Measurements from ENCODE around the gene CLEC5A.

CLEC5A gene

DNA sequence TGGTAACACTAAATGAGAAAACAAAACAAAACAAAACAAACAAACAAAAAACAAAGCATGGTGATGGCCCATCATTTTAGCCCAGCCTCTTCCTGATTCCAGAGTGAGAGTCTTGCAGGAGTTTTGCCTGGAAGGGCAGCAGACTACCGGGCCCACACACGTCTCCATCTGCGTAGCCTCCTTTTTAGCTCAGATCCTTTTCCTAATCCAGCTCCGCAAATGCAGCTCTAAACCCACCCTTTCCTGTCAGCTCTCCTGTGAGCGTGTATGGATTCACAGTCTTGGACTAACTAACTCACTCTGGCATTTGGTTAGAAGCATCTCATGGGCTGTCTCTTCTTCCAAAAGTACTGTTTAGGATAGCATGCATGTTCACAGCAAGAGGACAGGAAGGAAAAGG is 16.6 kb downstream of the CLEC5A start:
- DNase-seq (ENCODE audit: low spot score) = no peak
- ChIA-PET CTCF (no interaction called here), POLR2A (ENCODE audit: low non-redundant PET) (no interaction called here)
- TF ChIP-seq, protein P1, sequence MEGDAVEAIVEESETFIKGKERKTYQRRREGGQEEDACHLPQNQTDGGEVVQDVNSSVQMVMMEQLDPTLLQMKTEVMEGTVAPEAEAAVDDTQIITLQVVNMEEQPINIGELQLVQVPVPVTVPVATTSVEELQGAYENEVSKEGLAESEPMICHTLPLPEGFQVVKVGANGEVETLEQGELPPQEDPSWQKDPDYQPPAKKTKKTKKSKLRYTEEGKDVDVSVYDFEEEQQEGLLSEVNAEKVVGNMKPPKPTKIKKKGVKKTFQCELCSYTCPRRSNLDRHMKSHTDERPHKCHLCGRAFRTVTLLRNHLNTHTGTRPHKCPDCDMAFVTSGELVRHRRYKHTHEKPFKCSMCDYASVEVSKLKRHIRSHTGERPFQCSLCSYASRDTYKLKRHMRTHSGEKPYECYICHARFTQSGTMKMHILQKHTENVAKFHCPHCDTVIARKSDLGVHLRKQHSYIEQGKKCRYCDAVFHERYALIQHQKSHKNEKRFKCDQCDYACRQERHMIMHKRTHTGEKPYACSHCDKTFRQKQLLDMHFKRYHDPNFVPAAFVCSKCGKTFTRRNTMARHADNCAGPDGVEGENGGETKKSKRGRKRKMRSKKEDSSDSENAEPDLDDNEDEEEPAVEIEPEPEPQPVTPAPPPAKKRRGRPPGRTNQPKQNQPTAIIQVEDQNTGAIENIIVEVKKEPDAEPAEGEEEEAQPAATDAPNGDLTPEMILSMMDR (conservative IDR thresholded peaks at IDR 0.05; ENCODE audit: low read depth) = no peak
- H3K27ac ChIP-seq = no peak overlapping the region

DNA sequence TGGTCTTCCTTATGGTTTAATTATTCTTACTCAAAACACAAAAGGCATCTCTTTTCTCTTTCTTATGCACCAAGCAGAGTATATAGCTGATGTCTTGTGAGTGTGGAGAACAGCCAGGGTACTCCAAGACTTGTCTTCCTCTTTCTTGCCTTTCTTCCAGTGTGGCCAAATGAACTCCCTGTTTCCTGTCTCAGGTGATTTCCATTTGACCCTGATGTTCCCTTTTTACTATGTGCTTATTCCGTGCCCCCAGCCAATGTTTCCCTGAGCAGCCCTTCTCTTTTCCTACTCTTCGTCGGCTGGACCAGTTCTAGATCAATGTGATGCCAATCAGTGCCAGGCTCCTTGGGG is 18.0 kb downstream of the CLEC5A start:
- TF ChIP-seq, protein P1 (conservative IDR thresholded peaks at IDR 0.05; ENCODE audit: low read depth) = no peak
- CTCF ChIA-PET = no interaction called here
- POLR2A ChIA-PET (ENCODE audit: low non-redundant PET) = no interaction called here
- DNase-seq (ENCODE audit: low spot score) = no peak
- no peak overlapping the region for H3K27ac ChIP-seq

GRCh38 chr7:141928146-141928844 is 18.5 kb downstream of the CLEC5A start:
- no peak overlapping the region for H3K27ac ChIP-seq
- no peak for DNase-seq (ENCODE audit: low spot score)
- CTCF ChIA-PET = no interaction called here
- TF ChIP-seq, protein P1 (conservative IDR thresholded peaks at IDR 0.05; ENCODE audit: low read depth) = no peak
- POLR2A ChIA-PET (ENCODE audit: low non-redundant PET) = no interaction called here

- CTCF ChIA-PET = no interaction called here
- H3K27ac ChIP-seq = no peak overlapping the region
- peak; percentile 14 for DNase-seq (ENCODE audit: low spot score)
- TF ChIP-seq, protein P1 (conservative IDR thresholded peaks at IDR 0.05; ENCODE audit: low read depth) = no peak
- POLR2A ChIA-PET (ENCODE audit: low non-redundant PET) = no interaction called here
Observed at GRCh38 chr7:141920281-141920680, 26.5 kb downstream of the CLEC5A start.

DNA sequence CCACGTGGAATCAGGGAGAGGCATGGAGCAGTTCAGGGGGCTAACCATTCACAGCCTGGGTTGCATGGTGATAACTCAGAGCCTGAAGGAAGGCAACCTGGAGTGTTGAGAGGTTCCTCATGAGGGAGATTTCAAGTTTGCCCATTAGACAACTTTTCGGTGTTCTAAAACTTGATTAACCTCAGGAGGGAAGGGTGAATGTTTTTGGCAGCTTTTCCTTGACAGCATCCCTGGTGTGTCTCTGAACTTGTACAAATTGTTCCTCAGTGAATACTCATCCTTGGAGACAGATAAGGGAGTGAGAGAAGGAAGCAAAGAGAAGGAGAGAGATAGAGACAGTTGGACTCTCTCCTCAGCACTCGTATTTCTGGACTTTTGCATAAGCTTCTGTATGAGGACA is 30.7 kb downstream of the CLEC5A start, which contains the start of gene OR9A4:
Gene OR9A4, plus strand, starts transcription at position 301 of the 400 bp plus-strand sequence. CDS start 2,477 bp downstream, outside the sequence.
- ChIA-PET POLR2A (ENCODE audit: low non-redundant PET) (no interaction called here), CTCF (no interaction called here)
- TF ChIP-seq, protein P1 (conservative IDR thresholded peaks at IDR 0.05; ENCODE audit: low read depth) = no peak
- no peak for DNase-seq (ENCODE audit: low spot score)
- H3K27ac ChIP-seq = no peak within 1 kb of the TSS

- POLR2A ChIA-PET (ENCODE audit: low non-redundant PET) = no interaction called here
- CTCF ChIA-PET = no interaction called here
- TF ChIP-seq, protein P1 (conservative IDR thresholded peaks at IDR 0.05; ENCODE audit: low read depth) = no peak
- peak; percentile 27 for DNase-seq (ENCODE audit: low spot score)
- H3K27ac ChIP-seq = no peak overlapping the region
Observed at GRCh38 chr7:141915565-141915964, 31.2 kb downstream of the CLEC5A start.
